Panc1 (cell line): Measurements from ENCODE around the gene EIF4E.

Experiments used
- TCF7L2 ChIP-seq: IDR thresholded peaks from 2 replicates; pipeline ENCODE4 v1.6.1; 2011; ENCODE audit warnings: mild to moderate bottlenecking, low read depth, low read length, inconsistent platforms
- TF ChIP-seq, protein P1 (sequence below): fragments of 450-650 bp; IDR thresholded peaks from 2 replicates; pipeline ENCODE4 v1.5.1; 2017; ENCODE audit warnings: mild to moderate bottlenecking
- TF ChIP-seq, protein P2 (sequence below), 2 experiments: IDR thresholded peaks; 2 replicates each; pipeline ENCODE4 v1.6.1; 2011 to 2012; ENCODE audit warnings: low read depth in 2 of 2, control low read depth in 1 of 2, low read length in 1 of 2, mild to moderate bottlenecking in 1 of 2, moderate library complexity in 1 of 2; ENCODE audit not compliant: insufficient read depth in 1 of 2

DNA sequence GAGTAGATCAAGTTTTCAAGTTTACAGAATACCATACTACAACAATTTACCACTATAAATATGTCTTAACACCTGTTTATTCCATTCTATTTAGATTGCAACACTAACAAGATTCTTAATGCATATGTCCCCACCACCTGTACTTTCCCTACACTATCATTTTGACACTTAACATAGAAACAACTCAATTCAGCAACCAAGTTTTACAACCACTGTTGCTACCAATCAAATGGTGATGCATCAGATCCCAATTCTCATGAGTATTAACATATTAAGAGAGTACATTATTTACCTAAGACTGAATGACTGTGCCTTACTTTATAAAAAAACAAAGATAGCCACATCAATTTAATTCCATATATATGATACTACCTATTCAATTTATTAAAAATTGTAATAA is 49.4 kb downstream of the EIF4E start:
- TF ChIP-seq, protein P1, sequence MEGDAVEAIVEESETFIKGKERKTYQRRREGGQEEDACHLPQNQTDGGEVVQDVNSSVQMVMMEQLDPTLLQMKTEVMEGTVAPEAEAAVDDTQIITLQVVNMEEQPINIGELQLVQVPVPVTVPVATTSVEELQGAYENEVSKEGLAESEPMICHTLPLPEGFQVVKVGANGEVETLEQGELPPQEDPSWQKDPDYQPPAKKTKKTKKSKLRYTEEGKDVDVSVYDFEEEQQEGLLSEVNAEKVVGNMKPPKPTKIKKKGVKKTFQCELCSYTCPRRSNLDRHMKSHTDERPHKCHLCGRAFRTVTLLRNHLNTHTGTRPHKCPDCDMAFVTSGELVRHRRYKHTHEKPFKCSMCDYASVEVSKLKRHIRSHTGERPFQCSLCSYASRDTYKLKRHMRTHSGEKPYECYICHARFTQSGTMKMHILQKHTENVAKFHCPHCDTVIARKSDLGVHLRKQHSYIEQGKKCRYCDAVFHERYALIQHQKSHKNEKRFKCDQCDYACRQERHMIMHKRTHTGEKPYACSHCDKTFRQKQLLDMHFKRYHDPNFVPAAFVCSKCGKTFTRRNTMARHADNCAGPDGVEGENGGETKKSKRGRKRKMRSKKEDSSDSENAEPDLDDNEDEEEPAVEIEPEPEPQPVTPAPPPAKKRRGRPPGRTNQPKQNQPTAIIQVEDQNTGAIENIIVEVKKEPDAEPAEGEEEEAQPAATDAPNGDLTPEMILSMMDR = no peak
- no peak for TF ChIP-seq TCF7L2
- TF ChIP-seq, protein P2, sequence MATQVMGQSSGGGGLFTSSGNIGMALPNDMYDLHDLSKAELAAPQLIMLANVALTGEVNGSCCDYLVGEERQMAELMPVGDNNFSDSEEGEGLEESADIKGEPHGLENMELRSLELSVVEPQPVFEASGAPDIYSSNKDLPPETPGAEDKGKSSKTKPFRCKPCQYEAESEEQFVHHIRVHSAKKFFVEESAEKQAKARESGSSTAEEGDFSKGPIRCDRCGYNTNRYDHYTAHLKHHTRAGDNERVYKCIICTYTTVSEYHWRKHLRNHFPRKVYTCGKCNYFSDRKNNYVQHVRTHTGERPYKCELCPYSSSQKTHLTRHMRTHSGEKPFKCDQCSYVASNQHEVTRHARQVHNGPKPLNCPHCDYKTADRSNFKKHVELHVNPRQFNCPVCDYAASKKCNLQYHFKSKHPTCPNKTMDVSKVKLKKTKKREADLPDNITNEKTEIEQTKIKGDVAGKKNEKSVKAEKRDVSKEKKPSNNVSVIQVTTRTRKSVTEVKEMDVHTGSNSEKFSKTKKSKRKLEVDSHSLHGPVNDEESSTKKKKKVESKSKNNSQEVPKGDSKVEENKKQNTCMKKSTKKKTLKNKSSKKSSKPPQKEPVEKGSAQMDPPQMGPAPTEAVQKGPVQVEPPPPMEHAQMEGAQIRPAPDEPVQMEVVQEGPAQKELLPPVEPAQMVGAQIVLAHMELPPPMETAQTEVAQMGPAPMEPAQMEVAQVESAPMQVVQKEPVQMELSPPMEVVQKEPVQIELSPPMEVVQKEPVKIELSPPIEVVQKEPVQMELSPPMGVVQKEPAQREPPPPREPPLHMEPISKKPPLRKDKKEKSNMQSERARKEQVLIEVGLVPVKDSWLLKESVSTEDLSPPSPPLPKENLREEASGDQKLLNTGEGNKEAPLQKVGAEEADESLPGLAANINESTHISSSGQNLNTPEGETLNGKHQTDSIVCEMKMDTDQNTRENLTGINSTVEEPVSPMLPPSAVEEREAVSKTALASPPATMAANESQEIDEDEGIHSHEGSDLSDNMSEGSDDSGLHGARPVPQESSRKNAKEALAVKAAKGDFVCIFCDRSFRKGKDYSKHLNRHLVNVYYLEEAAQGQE (IDR thresholded peaks at IDR 0.05; ENCODE audit: insufficient read depth in 1 of 2, low read depth in 2 of 2, low read length in 1 of 2) = no peak
